IMR-90 (cell line): ENCODE data around the gene SAMHD1. TPM values are rescaled to one million over a fixed set of nuclear protein-coding genes. Genes with fewer than 3 reads are reported as not detected.

Experiments used
- ATAC-seq: fragments of 200-7000 bp; cut with Tn5 transposase; 2 replicates; pipeline ENCODE4 v1.9.1; 2020; ENCODE audit warnings: low read depth, mild to moderate bottlenecking, moderate library complexity
- BruUV-seq: library from RNA; stranded (reverse); fragments of 400-500 nt; replicated peaks from 2 replicates; lab custom pipeline; 2021; lab: Mats Ljungman, UMichigan
- CTCF ChIA-PET: fragments of 300-600 bp; formaldehyde crosslinking; extraction: SDS; loops from one replicate; lab custom pipeline; 2021; ENCODE audit warnings: antibody characterized with exemption; lab: Yijun Ruan, JAX
- POLR2A ChIA-PET: fragments of 300-600 bp; sonication (Branson Sonifier 250); formaldehyde crosslinking; loops from one replicate; lab custom pipeline; 2022; ENCODE audit warnings: antibody characterized with exemption; ENCODE audit not compliant: unreplicated experiment; lab: Charles Lee
- DNase-seq: peaks from one replicate; pipeline ENCODE4 v3.0.0; 2013
- H2AFZ ChIP-seq: replicated peaks from 2 replicates; pipeline ENCODE3; 2013; ENCODE audit warnings: low read length, mild to moderate bottlenecking; ENCODE audit not compliant: poor library complexity
- H2AK5ac ChIP-seq: 2 replicates; pipeline ENCODE4 v1.6.1; 2013; ENCODE audit warnings: low read depth, low read length, inconsistent platforms
- H2AK9ac ChIP-seq: replicated peaks from 2 replicates; pipeline ENCODE3; 2013; ENCODE audit warnings: mild to moderate bottlenecking, low read depth, low read length, moderate library complexity; ENCODE audit not compliant: poor library complexity
- H2BK120ac ChIP-seq: 2 replicates; pipeline ENCODE4 v1.6.1; 2013; ENCODE audit warnings: low read depth, low read length, inconsistent platforms
- H2BK15ac ChIP-seq: 3 replicates; pipeline ENCODE4 v1.6.1; 2013; ENCODE audit warnings: low read depth, low read length, inconsistent platforms
- H2BK20ac ChIP-seq: 2 replicates; pipeline ENCODE4 v1.6.1; 2013; ENCODE audit warnings: low read depth, mild to moderate bottlenecking, inconsistent platforms, low read length, moderate library complexity
- H2BK5ac ChIP-seq: 2 replicates; pipeline ENCODE4 v1.6.1; 2013; ENCODE audit warnings: mild to moderate bottlenecking, low read depth, low read length, inconsistent platforms; ENCODE audit not compliant: poor library complexity, severe bottlenecking
- H3K14ac ChIP-seq: replicated peaks from 2 replicates; pipeline ENCODE4 v1.6.1; 2013; ENCODE audit warnings: low read depth, low read length, inconsistent platforms
- H3K18ac ChIP-seq: 2 replicates; pipeline ENCODE4 v1.6.1; 2013; ENCODE audit warnings: low read depth, low read length, control low read depth
- H3K23ac ChIP-seq: 2 replicates; pipeline ENCODE4 v1.6.1; 2013; ENCODE audit warnings: low read depth, low read length, inconsistent platforms
- H3K27ac ChIP-seq: 2 replicates; pipeline ENCODE4 v1.5.1; 2013; ENCODE audit warnings: mild to moderate bottlenecking, control low read depth, low read length; ENCODE audit not compliant: insufficient read depth
- H3K27me3 ChIP-seq: 2 replicates; pipeline ENCODE4 v1.6.1; 2013; ENCODE audit warnings: low read length; ENCODE audit not compliant: control insufficient read depth, insufficient read depth
- H3K36me3 ChIP-seq: 2 replicates; pipeline ENCODE4 v1.6.1; 2013; ENCODE audit warnings: low read length, mixed read lengths; ENCODE audit not compliant: control insufficient read depth, insufficient read depth
- H3K4ac ChIP-seq: 2 replicates; pipeline ENCODE4 v1.6.1; 2013; ENCODE audit warnings: low read depth, low read length, inconsistent platforms
- H3K4me1 ChIP-seq: 2 replicates; pipeline ENCODE4 v1.6.1; 2013; ENCODE audit warnings: low read length, mixed read lengths; ENCODE audit not compliant: control insufficient read depth, insufficient read depth
- H3K4me2 ChIP-seq: 2 replicates; pipeline ENCODE4 v1.6.1; 2013; ENCODE audit warnings: low read depth, mild to moderate bottlenecking, control low read depth, low read length, moderate library complexity
- H3K4me3 ChIP-seq: 2 replicates; pipeline ENCODE4 v1.5.1; 2013; ENCODE audit warnings: low read depth, mild to moderate bottlenecking, control low read depth, low read length, moderate library complexity; ENCODE audit not compliant: insufficient read depth
- H3K56ac ChIP-seq: 2 replicates; pipeline ENCODE4 v1.6.1; 2013; ENCODE audit warnings: low read length, inconsistent platforms; ENCODE audit not compliant: insufficient read depth; ENCODE audit errors: extremely low read depth
- H3K79me1 ChIP-seq, 2 experiments: 2 replicates each; pipeline ENCODE4 v1.6.1; 2013; ENCODE audit warnings: low read length in 2 of 2, inconsistent platforms in 1 of 2, low read depth in 1 of 2
- H3K9ac ChIP-seq: 2 replicates; pipeline ENCODE4 v1.6.1; 2013; ENCODE audit warnings: low read depth, low read length, control low read depth
- H3K9me1 ChIP-seq: 2 replicates; pipeline ENCODE4 v1.6.1; 2013; ENCODE audit warnings: low read length, inconsistent platforms; ENCODE audit not compliant: insufficient read depth
- H3K9me3 ChIP-seq: 2 replicates; pipeline ENCODE4 v1.6.1; 2013; ENCODE audit warnings: low read length; ENCODE audit not compliant: control insufficient read depth, insufficient read depth
- H4K20me1 ChIP-seq: 2 replicates; pipeline ENCODE4 v1.6.1; 2013; ENCODE audit warnings: low read length, inconsistent platforms; ENCODE audit not compliant: insufficient read depth
- H4K5ac ChIP-seq: 2 replicates; pipeline ENCODE4 v1.6.1; 2013; ENCODE audit warnings: mild to moderate bottlenecking, low read depth, low read length, control low read depth
- H4K8ac ChIP-seq, 2 experiments: 2 replicates each; pipeline ENCODE4 v1.6.1; 2013; ENCODE audit warnings: low read depth in 2 of 2, low read length in 2 of 2, control low read depth in 1 of 2, inconsistent platforms in 1 of 2
- H4K91ac ChIP-seq: 2 replicates; pipeline ENCODE4 v1.6.1; 2013; ENCODE audit warnings: low read depth, low read length, inconsistent platforms; ENCODE audit not compliant: insufficient read depth
- BHLHE40 ChIP-seq: fragments of 150-350 bp; IDR thresholded peaks from 2 replicates; pipeline ENCODE4 v1.6.1; 2016; ENCODE audit warnings: mild to moderate bottlenecking, low read depth, low read length
- CEBPB ChIP-seq: IDR thresholded peaks from 2 replicates; pipeline ENCODE4 v1.6.1; 2012; ENCODE audit warnings: low read depth, low read length, improper control_type of control experiment
- CHD1 ChIP-seq: IDR thresholded peaks from 2 replicates; pipeline ENCODE4 v1.6.1; 2012; ENCODE audit warnings: low read depth, low read length, improper control_type of control experiment
- FOS ChIP-seq: fragments of 150-350 bp; IDR thresholded peaks from 2 replicates; pipeline ENCODE4 v1.6.1; 2016; ENCODE audit warnings: low read depth, low read length
- MAFK ChIP-seq: IDR thresholded peaks from 2 replicates; pipeline ENCODE4 v1.6.1; 2012; ENCODE audit warnings: low read depth, low read length, improper control_type of control experiment
- MAZ ChIP-seq: IDR thresholded peaks from 2 replicates; pipeline ENCODE4 v1.6.1; 2012; ENCODE audit warnings: low read depth, mild to moderate bottlenecking, low read length, improper control_type of control experiment, moderate library complexity, borderline replicate concordance
- MXI1 ChIP-seq: IDR thresholded peaks from 2 replicates; pipeline ENCODE4 v1.6.1; 2012; ENCODE audit warnings: low read depth, mild to moderate bottlenecking, low read length, moderate library complexity, borderline replicate concordance
- NFE2L2 ChIP-seq: fragments of 150-350 bp; IDR thresholded peaks from 2 replicates; pipeline ENCODE4 v1.6.1; 2016; ENCODE audit warnings: low read depth, mild to moderate bottlenecking, low read length
- POLR2A ChIP-seq: IDR thresholded peaks from 2 replicates; pipeline ENCODE4 v1.6.1; 2012; ENCODE audit warnings: mild to moderate bottlenecking, low read depth, low read length
- RAD21 ChIP-seq: IDR thresholded peaks from 2 replicates; pipeline ENCODE4 v1.6.1; 2012; ENCODE audit warnings: low read length, improper control_type of control experiment
- RCOR1 ChIP-seq: IDR thresholded peaks from 2 replicates; pipeline ENCODE4 v1.6.1; 2012; ENCODE audit warnings: mild to moderate bottlenecking, low read length, improper control_type of control experiment; ENCODE audit not compliant: insufficient replicate concordance
- SMC3 ChIP-seq: fragments of 150-350 bp; IDR thresholded peaks from 2 replicates; pipeline ENCODE4 v1.6.1; 2016; ENCODE audit warnings: low read depth, mild to moderate bottlenecking, antibody characterized with exemption, low read length, moderate library complexity
- WGBS, 2 experiments: methylation state at CpG; one replicate each; pipeline versions ENCODE4 v1.1.5 to v1.1.7; 2013; ENCODE audit warnings: missing lambda C conversion rate in 2 of 2; ENCODE audit not compliant: insufficient read length in 1 of 2; ENCODE audit errors: extremely low coverage in 2 of 2; 5-methylcytosine and 5-hydroxymethylcytosine counted together
- dilution Hi-C: fragments of 300-500 bp; cut with HindIII; formaldehyde crosslinking; loops from one replicate; pipeline ENCODE4 v1.14.3; 2018; ENCODE audit warnings: low sequenced_read_pairs; ENCODE audit not compliant: unreplicated experiment
- in situ Hi-C: fragments of 300-500 bp; cut with MboI; formaldehyde crosslinking; loops from 3 replicates; pipeline ENCODE4 v1.14.3; 2019; ENCODE audit warnings: low sequenced_read_pairs, inconsistent platforms, mixed read lengths
- intact Hi-C: fragments of 100-400 bp; cut with micrococcal nuclease; formaldehyde crosslinking; loops from 2 replicates; pipeline ENCODE4 v1.10.0; 2022
- polyA plus RNA-seq, 3 experiments: library from polyadenylated mRNA; depleted of rRNA; stranded (reverse); fragments of >200 nt; gene quantifications; 2 replicates each; pipeline ENCODE4 v1.2.3, GENCODE V29; 2012; ENCODE audit warnings: low replicate concordance in 1 of 3
- total RNA-seq: library from RNA; depleted of rRNA; stranded (reverse); fragments of >200 nt; gene quantifications from 2 replicates; pipeline ENCODE4 v1.2.3, GENCODE V29; 2012
- TF ChIP-seq, protein P1 (sequence below): fragments of 150-350 bp; IDR thresholded peaks from 2 replicates; pipeline ENCODE4 v1.6.1; 2017; ENCODE audit warnings: mild to moderate bottlenecking, antibody characterized with exemption, low read length, low read depth
- TF ChIP-seq, protein P2 (sequence below): conservative IDR thresholded peaks from 2 replicates; pipeline ENCODE4 v1.5.1; 2012; ENCODE audit warnings: mild to moderate bottlenecking, low read depth, low read length, improper control_type of control experiment
- TF ChIP-seq, protein P3 (sequence below): fragments of 150-350 bp; IDR thresholded peaks from 2 replicates; pipeline ENCODE4 v1.6.1; 2016; ENCODE audit warnings: low read depth, mild to moderate bottlenecking, low read length, moderate library complexity, borderline replicate concordance

The SAMHD1 gene
- total and polyA plus RNA-seq, 2 of the 4 experiments (the other 2 are of a cell fraction), result 6.3 to 14.9 TPM

DNA sequence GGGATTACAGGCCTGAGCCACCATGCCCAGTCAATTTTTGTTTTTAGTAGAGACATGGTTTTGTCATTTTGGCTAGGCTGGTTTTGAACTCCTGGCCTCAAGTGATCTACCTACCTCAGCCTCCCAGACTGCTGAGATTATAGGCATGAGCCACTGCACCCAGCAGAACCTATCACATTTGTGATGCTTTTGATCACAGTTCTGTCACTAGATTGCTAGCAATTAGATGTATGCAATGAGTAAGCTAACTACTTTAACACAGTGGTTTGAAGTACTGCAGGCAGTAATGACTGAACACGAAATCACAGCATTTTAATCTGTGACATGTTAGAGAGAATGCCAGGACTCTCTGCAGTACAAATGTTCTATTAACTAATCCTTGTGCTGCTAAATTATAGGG lies 19.6 kb upstream of the SAMHD1 start:
- H2BK5ac ChIP-seq, result no peak overlapping the region
- dilution Hi-C loops (no loop called here), intact Hi-C loops (no loop called here), in situ Hi-C loops (no loop called here)
- no peak overlapping the region for H2BK120ac ChIP-seq
- H2AFZ ChIP-seq, result no peak overlapping the region
- no peak overlapping the region for H3K14ac ChIP-seq
- H3K79me1 ChIP-seq, result no peaks in the 10 kb centered on the region
- no peak overlapping the region for H3K4ac ChIP-seq
- H2BK15ac ChIP-seq, result no peak overlapping the region
- H3K23ac ChIP-seq, result no peak overlapping the region
- H3K18ac ChIP-seq, result no peak overlapping the region
- ATAC-seq (no peak), DNase-seq (no peak)
- TF ChIP-seq CHD1, result no peak
- TF ChIP-seq CEBPB, result no peak
- no peak for TF ChIP-seq SMC3
- TF ChIP-seq NFE2L2, result no peak
- TF ChIP-seq, protein P1, sequence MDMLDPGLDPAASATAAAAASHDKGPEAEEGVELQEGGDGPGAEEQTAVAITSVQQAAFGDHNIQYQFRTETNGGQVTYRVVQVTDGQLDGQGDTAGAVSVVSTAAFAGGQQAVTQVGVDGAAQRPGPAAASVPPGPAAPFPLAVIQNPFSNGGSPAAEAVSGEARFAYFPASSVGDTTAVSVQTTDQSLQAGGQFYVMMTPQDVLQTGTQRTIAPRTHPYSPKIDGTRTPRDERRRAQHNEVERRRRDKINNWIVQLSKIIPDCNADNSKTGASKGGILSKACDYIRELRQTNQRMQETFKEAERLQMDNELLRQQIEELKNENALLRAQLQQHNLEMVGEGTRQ, result no peak
- TF ChIP-seq, protein P2, sequence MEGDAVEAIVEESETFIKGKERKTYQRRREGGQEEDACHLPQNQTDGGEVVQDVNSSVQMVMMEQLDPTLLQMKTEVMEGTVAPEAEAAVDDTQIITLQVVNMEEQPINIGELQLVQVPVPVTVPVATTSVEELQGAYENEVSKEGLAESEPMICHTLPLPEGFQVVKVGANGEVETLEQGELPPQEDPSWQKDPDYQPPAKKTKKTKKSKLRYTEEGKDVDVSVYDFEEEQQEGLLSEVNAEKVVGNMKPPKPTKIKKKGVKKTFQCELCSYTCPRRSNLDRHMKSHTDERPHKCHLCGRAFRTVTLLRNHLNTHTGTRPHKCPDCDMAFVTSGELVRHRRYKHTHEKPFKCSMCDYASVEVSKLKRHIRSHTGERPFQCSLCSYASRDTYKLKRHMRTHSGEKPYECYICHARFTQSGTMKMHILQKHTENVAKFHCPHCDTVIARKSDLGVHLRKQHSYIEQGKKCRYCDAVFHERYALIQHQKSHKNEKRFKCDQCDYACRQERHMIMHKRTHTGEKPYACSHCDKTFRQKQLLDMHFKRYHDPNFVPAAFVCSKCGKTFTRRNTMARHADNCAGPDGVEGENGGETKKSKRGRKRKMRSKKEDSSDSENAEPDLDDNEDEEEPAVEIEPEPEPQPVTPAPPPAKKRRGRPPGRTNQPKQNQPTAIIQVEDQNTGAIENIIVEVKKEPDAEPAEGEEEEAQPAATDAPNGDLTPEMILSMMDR, result no peak
- TF ChIP-seq MAFK, result no peak
- TF ChIP-seq RCOR1, result no peak
- no peak for TF ChIP-seq BHLHE40
- TF ChIP-seq POLR2A, result no peak
- no peak for TF ChIP-seq RAD21
- no peak for TF ChIP-seq MXI1
- TF ChIP-seq MAZ, result no peak
- TF ChIP-seq, protein P3, sequence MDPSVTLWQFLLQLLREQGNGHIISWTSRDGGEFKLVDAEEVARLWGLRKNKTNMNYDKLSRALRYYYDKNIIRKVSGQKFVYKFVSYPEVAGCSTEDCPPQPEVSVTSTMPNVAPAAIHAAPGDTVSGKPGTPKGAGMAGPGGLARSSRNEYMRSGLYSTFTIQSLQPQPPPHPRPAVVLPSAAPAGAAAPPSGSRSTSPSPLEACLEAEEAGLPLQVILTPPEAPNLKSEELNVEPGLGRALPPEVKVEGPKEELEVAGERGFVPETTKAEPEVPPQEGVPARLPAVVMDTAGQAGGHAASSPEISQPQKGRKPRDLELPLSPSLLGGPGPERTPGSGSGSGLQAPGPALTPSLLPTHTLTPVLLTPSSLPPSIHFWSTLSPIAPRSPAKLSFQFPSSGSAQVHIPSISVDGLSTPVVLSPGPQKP, result no peak
- TF ChIP-seq FOS, result no peak
- no peaks in the 10 kb centered on the region for H4K20me1 ChIP-seq
- no peak overlapping the region for H2AK9ac ChIP-seq
- H4K91ac ChIP-seq, result no peak overlapping the region
- BruUV-seq, result no TSS peak
- H3K9me3 ChIP-seq, result no peaks in the 10 kb centered on the region
- no peak overlapping the region for H2AK5ac ChIP-seq
- H4K8ac ChIP-seq, result no peak overlapping the region
- H3K4me2 ChIP-seq, result no peak overlapping the region
- ChIA-PET POLR2A (no interaction called here), CTCF (no interaction called here)
- no peaks in the 10 kb centered on the region for H3K27me3 ChIP-seq
- H3K9me1 ChIP-seq, result no peaks in the 10 kb centered on the region
- WGBS, 2 experiments, result no CpG with 5 or more reads among the region's 1 CpG
- H3K9ac ChIP-seq, result no peak overlapping the region
- no peaks in the 10 kb centered on the region for H3K4me1 ChIP-seq
- H3K56ac ChIP-seq, result no peak overlapping the region
- no peak overlapping the region for H2BK20ac ChIP-seq
- H4K5ac ChIP-seq, result no peak overlapping the region
- no peaks in the 10 kb centered on the region for H3K36me3 ChIP-seq
- no peak overlapping the region for H3K4me3 ChIP-seq
- no peak overlapping the region for H3K27ac ChIP-seq
